SW 1271 (cell line): ENCODE data around the gene HFE.
"Not testable (repeated sequence)": the region's sequence is repeated elsewhere in the genome, so short reads cannot be mapped to it uniquely, and the experiment has no call there.

ENCODE experiments used
- DNase-seq, 2 experiments: peaks; one replicate each; lab custom pipeline; 2025; lab: John Stamatoyannopoulos, UW

HFE gene

GRCh38 chr6:26059941-26060340, 27.3 kb upstream of the HFE start:
- no peak for DNase-seq

- peak; percentile 26 to 72 for DNase-seq
Measured at GRCh38 chr6:26064619-26065257, 22.5 kb upstream of the HFE start.

GRCh38 chr6:26065952-26066380, 21.3 kb upstream of the HFE start:
- peak; percentile 20 to 84 for DNase-seq

GRCh38 chr6:26067367-26067766, 19.9 kb upstream of the HFE start:
- DNase-seq: no peak

DNA sequence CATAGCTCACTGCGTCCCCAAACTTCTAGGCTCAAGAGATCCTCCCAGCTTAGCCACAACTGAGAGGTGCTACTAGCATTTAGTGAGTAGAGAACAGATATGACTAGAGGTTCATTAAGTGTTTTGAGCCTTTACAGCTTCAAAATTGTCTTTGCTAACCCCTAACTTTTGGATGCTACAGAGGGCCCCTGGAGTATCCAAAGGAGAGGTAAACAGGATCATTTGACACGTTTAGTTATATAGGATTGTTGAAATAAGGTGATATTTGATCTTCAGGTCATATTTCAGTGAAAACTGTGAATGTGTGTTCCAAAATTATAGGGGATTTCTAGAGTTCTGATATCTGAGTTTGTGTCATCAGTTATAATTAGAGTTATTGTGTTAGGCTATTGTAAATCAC, 19.2 kb upstream of the HFE start:
- DNase-seq: no peak

DNA sequence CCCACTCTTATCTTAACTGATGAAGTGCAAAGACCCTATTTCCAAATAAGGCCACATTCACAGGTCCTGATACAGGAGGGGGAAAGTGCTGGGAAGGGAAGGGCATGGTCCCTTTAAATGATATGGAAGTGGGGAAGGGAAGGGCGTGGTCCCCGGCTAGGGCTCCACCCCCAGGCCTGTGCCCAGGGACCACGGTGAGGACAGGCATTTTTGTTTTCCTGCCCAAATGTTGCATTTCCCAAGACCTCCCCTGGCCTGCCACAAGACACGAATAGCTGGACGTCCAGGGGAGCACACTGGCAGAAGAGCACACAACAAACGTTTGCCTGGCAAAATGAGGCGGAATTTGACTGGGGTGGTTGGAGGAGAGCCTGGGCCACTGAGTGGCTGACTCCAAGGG, 16.1 kb upstream of the HFE start:
- DNase-seq: no peak

DNA sequence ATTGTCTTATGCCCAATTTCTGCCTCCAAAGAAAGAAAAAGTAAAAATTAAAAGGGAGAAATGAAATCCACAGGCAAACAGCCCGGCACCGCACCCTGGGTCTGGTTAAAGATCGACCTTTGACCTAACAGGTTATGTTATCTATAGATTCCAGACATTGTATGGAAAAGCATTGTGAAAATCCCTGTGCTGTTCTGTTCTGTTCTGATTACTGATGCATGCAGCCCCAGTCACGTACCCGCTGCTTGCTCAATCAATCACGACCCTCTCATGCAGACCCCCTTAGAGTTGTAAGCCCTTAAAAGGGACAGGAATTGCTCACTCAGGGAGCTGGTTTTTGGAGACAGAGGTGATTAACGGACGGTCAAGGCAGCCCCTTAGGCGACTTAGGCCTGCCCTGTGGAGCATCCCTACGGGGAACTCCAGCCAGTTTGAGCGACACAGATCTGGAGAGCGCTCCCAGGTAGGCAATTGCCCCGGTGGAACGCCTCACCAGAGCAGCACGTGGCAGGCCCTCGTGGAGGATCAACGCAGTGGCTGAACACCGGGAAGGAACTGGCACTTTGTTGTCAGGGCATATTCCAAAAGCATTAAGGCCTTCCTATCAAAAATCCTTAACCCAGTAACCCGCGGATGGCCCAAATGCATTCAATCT, 12.0 kb upstream of the HFE start:
- no peak for DNase-seq

GRCh38 chr6:26078066-26078465, 9.2 kb upstream of the HFE start:
- DNase-seq: not testable (repeated sequence)

- DNase-seq: not testable (repeated sequence)
Measured at GRCh38 chr6:26081096-26081495, 6.1 kb upstream of the HFE start.

- DNase-seq: no peak
Measured at GRCh38 chr6:26086211-26086610, 1.0 kb upstream of the HFE start.

DNA sequence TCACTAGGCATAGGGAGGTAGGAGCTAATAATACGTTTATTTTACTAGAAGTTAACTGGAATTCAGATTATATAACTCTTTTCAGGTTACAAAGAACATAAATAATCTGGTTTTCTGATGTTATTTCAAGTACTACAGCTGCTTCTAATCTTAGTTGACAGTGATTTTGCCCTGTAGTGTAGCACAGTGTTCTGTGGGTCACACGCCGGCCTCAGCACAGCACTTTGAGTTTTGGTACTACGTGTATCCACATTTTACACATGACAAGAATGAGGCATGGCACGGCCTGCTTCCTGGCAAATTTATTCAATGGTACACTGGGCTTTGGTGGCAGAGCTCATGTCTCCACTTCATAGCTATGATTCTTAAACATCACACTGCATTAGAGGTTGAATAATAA, 1.1 kb downstream of the HFE start:
- no peak for DNase-seq

GRCh38 chr6:26089272-26089671, 2.0 kb downstream of the HFE start:
- no peak for DNase-seq

DNA sequence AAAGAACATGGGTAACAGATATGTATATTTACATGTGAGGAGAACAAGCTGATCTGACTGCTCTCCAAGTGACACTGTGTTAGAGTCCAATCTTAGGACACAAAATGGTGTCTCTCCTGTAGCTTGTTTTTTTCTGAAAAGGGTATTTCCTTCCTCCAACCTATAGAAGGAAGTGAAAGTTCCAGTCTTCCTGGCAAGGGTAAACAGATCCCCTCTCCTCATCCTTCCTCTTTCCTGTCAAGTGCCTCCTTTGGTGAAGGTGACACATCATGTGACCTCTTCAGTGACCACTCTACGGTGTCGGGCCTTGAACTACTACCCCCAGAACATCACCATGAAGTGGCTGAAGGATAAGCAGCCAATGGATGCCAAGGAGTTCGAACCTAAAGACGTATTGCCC, 5.2 kb downstream of the HFE start:
- no peak for DNase-seq

DNA sequence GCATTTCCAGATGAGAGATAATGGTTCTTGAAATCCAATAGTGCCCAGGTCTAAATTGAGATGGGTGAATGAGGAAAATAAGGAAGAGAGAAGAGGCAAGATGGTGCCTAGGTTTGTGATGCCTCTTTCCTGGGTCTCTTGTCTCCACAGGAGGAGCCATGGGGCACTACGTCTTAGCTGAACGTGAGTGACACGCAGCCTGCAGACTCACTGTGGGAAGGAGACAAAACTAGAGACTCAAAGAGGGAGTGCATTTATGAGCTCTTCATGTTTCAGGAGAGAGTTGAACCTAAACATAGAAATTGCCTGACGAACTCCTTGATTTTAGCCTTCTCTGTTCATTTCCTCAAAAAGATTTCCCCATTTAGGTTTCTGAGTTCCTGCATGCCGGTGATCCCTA, 6.8 kb downstream of the HFE start:
- no peak for DNase-seq

GRCh38 chr6:26097268-26097875, 10.1 kb downstream of the HFE start:
- DNase-seq: peak in 1 of 2 experiments; percentile 58

- DNase-seq: peak in 1 of 2 experiments; percentile 67
Measured at GRCh38 chr6:26103141-26103769, 16.0 kb downstream of the HFE start.

GRCh38 chr6:26103770-26104456, 16.7 kb downstream of the HFE start:
- DNase-seq: peak; percentile 93 to 100

GRCh38 chr6:26104457-26105108, 17.4 kb downstream of the HFE start:
- DNase-seq: no peak

GRCh38 chr6:26105109-26105730, 18.0 kb downstream of the HFE start:
- no peak for DNase-seq

- no peak for DNase-seq
Measured at GRCh38 chr6:26105842-26106241, 18.6 kb downstream of the HFE start.

- DNase-seq: no peak
Measured at GRCh38 chr6:26107935-26108334, 20.7 kb downstream of the HFE start.
